HG03378 (cell line): ENCODE data around the gene RPL39L.
"Not testable (repeated sequence)": the region's sequence is repeated elsewhere in the genome, so short reads cannot be mapped to it uniquely, and the experiment has no call there.

Source experiments
- ATAC-seq: cut with Tn5 transposase; IDR thresholded peaks from one replicate; pipeline ENCODE4 v1.9.1; 2021; ENCODE audit warnings: mild to moderate bottlenecking, moderate library complexity; ENCODE audit not compliant: unreplicated experiment

The RPL39L gene

GRCh38 chr3:187139895-187140253 lies 578 bp upstream of the RPL39L start:
- no peak for ATAC-seq

GRCh38 chr3:187136936-187137335 lies 2.4 kb downstream of the RPL39L start:
- ATAC-seq = no peak

DNA sequence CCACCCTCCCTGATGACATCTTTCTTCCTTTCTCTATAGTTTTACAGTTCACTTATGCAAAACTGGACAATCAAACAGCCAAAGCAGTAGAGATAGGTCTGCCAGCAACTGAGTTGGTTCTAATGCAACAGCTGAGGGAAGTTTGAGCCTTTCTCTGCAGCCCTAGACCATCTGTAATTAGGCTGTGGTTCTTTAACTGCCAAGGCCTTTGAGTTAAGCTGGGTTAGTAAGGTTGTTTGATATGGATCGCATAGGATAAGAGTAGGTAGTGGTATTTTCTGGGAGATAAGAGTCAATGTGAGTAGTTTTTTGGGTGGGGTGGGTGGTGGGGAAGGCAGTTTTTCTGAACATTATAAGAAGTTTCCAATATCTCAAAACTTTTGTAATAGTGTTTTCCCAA lies 3.0 kb downstream of the RPL39L start:
- ATAC-seq = no peak

GRCh38 chr3:187135172-187135690 lies 4.1 kb downstream of the RPL39L start:
- ATAC-seq = not testable (repeated sequence)

DNA sequence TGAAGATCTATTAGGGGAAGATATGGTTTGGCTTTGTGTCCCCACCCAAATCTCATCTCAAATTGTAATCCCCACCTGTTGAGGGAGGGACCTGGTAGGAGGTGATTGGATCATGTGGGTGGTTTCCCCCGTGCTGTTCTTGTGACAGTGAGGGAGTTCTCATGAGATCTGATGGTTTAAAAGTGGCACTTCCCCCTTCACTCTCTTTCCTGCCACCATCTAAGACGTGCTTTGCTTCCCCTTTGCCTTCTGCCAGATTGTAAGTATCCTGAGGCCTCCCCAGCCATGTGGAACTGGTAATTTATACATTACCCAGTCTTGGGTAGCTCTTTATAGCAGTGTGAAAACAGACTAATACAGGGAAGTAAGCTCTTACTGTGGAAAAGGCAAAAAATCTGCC lies 6.1 kb downstream of the RPL39L start:
- ATAC-seq = not testable (repeated sequence)

- ATAC-seq = no peak
These were observed 6.6 kb downstream of the RPL39L start for GRCh38 chr3:187132666-187133065.

- no peak for ATAC-seq
These were observed 7.3 kb downstream of the RPL39L start for GRCh38 chr3:187131981-187132380.

GRCh38 chr3:187130346-187131066 lies 8.8 kb downstream of the RPL39L start:
- ATAC-seq = peak; percentile 86

GRCh38 chr3:187125319-187126031 lies 13.8 kb downstream of the RPL39L start:
- ATAC-seq = peak; percentile 62

DNA sequence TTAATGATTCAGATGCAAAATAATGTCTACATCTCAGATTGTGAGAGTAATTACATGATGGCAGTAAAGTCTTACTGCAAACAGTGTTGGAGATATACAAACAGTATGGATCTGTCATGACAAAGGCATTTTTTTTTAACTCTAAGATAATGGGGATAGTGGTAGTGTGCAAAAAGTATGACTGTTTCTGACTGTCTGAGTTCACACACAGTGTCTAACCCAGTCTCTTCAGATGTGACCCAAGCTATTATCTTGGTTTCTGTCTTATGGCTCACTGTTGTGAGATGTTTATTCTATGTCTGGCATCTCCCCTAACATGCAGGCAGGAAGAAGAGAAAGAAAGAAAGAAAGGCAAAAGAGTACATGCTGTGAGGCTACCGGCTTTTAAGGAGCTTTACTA lies 17.0 kb downstream of the RPL39L start:
- no peak for ATAC-seq

DNA sequence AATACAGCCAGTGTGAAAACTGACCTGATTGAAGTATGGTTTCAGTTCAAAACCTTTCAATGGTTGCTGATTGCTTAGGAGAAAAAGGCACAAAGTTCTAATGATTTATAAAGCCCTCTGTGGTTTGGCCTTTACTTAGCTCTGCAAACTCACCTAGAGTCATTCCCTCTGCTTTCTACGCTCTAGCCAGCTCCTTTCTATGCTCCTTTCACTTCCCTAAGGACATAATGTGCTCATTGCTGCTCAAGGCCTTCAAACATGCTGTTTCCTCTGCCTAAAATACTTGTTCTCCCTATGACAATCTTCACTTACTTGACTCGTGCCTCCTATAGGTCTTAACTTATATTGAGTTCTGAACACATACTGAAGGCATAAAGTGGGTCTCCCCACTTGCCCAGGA lies 19.0 kb downstream of the RPL39L start:
- no peak for ATAC-seq

GRCh38 chr3:187114511-187114910 lies 24.8 kb downstream of the RPL39L start:
- ATAC-seq = no peak

DNA sequence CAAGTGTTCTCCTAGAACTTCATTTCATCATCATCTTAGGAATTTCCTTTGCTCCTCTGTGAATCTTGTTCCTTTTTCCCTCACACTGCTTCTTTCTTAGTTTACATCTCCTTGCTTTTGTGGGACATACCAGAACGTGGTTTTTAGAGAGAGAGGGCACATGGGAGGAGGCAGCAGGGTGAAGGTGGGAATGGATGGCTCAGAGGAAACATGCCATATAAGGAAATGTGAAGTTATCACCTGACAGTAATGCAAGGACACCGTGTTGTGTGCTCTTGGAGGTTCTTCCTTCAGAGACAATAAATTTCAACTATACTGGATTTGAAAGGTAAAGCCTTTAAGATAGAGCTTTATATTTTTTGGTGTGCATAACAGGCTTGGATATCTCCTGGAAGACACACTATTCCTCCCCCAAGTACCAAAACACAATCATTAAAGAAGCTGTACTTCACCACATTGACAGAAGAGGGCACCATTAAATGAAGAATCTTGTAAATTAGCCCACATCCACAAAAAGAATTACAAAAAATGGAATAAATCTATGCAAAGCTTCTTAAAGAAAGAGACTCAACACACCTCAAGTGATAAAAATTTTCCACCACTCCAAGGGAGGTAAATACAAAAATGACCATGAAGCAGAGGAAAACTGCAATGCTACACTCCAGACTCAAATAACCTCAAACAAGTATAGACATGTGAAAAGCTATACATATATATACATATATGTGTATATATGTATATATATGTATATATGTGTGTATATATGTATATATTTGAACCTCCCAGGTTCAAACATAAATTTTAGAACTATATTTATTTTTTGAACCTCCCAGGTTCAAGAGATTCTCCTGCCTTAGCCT lies 26.1 kb downstream of the RPL39L start:
- ATAC-seq = no peak

- ATAC-seq = no peak
These were observed 29.1 kb downstream of the RPL39L start for GRCh38 chr3:187110156-187110555.

DNA sequence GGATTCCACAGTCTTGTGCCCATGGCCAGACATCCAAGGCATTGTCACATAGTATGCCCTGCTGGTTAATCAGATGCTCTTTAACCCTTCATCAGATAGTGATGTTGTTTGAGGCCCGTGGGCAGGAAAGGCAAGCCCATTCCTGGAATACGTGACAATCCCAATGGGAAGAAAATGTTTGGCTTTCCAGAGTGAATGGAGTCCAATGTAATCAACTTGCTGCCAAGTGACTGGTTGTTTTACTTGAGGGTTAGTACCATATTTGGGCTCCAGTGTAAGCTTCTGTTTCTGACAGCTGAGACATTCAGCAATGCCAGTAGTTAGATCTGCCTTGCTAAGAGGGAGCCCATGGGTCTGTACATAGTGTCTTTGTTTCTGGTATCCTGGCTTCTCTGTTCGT lies 31.3 kb downstream of the RPL39L start:
- no peak for ATAC-seq

GRCh38 chr3:187105700-187106099 lies 33.6 kb downstream of the RPL39L start:
- no peak for ATAC-seq

DNA sequence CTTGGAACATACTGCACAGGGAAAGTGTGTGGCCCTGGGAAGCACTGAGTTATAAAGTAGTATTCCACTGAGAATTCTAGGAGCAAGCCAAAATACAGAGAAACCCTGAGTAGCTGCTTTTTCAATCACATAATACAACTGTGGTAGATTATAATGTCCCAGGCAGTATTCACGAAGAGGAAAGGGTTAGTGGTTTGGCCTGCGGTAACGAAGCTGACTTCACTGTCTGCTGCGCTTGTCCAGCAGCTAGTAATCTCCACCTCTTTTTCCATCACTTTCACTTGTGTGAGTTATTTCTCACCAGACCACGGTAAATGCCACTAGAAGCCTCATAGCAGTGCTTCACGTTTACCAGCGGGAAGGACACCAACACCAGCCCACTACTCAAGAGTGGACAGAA lies 34.4 kb downstream of the RPL39L start:
- no peak for ATAC-seq

GRCh38 chr3:187104342-187104741 lies 35.0 kb downstream of the RPL39L start:
- no peak for ATAC-seq

DNA sequence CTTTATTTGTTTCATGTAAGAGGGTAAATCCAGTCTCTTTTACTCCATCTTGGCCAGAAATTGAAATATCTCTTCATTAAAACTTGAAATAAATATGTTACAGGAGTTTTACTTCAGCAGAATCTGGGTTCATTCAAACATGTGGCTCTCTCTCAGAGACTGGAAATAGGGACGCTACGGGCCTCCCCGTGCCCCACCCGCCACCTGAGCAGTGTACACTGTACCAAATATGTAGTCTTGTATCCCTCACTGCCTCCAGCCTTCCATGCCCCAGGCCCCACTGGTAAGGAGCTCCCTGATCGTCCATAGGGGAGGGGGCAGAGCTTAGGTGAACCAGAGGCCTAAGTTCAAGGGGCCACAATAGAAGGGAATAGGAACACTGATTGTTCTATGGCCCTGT lies 36.0 kb downstream of the RPL39L start:
- no peak for ATAC-seq

DNA sequence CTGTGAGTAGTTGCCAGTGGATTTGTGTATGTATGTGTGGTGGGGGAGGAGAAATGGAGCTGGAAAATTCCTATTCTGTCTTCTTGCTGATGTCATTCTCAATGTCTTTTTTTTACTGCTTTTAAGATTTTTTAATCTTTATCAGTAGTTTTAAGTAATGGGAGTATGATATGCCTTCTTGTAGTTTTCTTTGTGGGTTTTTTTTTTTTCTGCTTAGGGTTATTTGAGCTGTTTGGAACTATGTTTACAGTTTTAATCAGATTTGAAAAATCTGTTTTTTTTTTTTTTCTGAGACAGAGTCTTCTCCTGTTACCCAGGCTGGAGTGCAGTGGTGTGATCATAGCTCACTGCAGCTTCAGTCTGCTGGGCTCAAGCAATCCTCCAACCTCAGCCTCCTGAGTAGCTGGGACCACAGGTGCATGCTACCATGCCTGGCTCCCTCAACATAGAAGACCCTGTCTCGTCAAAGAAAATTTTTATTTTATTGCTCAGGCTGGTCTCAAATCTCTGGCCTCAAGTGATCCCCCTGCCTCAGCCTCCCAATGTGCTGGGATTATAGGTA lies 37.1 kb downstream of the RPL39L start:
- no peak for ATAC-seq
